Gastroesophageal sphincter (tissue), 4 donors: ENCODE data around the gene RAF1. TPM values are rescaled to one million over a fixed set of nuclear protein-coding genes. Genes with fewer than 3 reads are reported as not detected.
"Not testable (repeated sequence)": the region's sequence is repeated elsewhere in the genome, so short reads cannot be mapped to it uniquely, and the experiment has no call there.

Experiments used
- ATAC-seq: fragments of 150-250 bp; one replicate; pipeline ENCODE4 v1.9.1; 2016; ENCODE audit warnings: mild to moderate bottlenecking, moderate library complexity
- H3K27ac ChIP-seq, 4 donors: fragments of 200-600 bp; sonication (generic) in 3 of 4; 1 replicate in 3 of 4; 2 replicates in 1 of 4; pipeline ENCODE4 v1.5.1; 2016 to 2019
- H3K27me3 ChIP-seq: fragments of 200-600 bp; sonication (generic); one replicate; pipeline ENCODE4 v1.5.1; 2019
- H3K36me3 ChIP-seq, 2 donors: fragments of 200-600 bp; sonication (generic); one replicate each; pipeline ENCODE4 v1.5.1; 2019; ENCODE audit warnings: control low read depth in 1 of 2
- H3K4me1 ChIP-seq, 3 donors: fragments of 200-600 bp; sonication (generic); 1 replicate in 2 of 3; 2 replicates in 1 of 3; pipeline ENCODE4 v1.5.1; 2016 to 2019; ENCODE audit warnings: control low read depth in 2 of 3
- H3K4me3 ChIP-seq, 2 donors: fragments of 200-600 bp; sonication (generic); one replicate each; pipeline ENCODE4 v1.5.1; 2019; ENCODE audit warnings: mild to moderate bottlenecking in 1 of 2, moderate library complexity in 1 of 2
- H3K9me3 ChIP-seq, 3 donors: fragments of 200-600 bp; sonication (generic); one replicate each; pipeline ENCODE4 v1.5.1; 2017 to 2019; ENCODE audit warnings: control low read depth in 2 of 3
- CTCF ChIP-seq, 4 experiments: fragments of 200-600 bp in 2 of 4; fragments of 450-650 bp in 2 of 4; sonication (generic) in 1 of 4; IDR thresholded peaks; one replicate each; pipeline ENCODE4 v1.5.1; 2017 to 2019; ENCODE audit warnings: antibody characterized with exemption in 4 of 4, mild to moderate bottlenecking in 2 of 4, moderate library complexity in 2 of 4
- EP300 ChIP-seq: sonication (generic); formaldehyde crosslinking; IDR thresholded peaks from one replicate; pipeline ENCODE4 v1.6.1; 2017; ENCODE audit warnings: antibody characterized with exemption, mild to moderate bottlenecking
- POLR2A ChIP-seq, 2 donors: fragments of 450-650 bp; IDR thresholded peaks; one replicate each; pipeline ENCODE4 v1.6.1; 2017; ENCODE audit warnings: antibody characterized with exemption in 2 of 2, mild to moderate bottlenecking in 2 of 2, moderate library complexity in 1 of 2
- POLR2AphosphoS5 ChIP-seq: sonication (generic); formaldehyde crosslinking; IDR thresholded peaks from one replicate; pipeline ENCODE4 v1.6.1; 2017; ENCODE audit warnings: antibody characterized with exemption
- WGBS, 2 donors: methylation state at CpG; one replicate each; pipeline ENCODE4 v1.1.5; 2018; ENCODE audit warnings: low coverage in 1 of 2; 5-methylcytosine and 5-hydroxymethylcytosine counted together
- total RNA-seq, 4 donors: library from RNA; depleted of rRNA; stranded (reverse); fragments of >200 nt; gene quantifications; one replicate each; pipeline ENCODE4 v1.1.0, GENCODE V29; 2016

The RAF1 gene
- total RNA-seq, 4 donors from 2014 or later: 115 to 146 (median 130) TPM

DNA sequence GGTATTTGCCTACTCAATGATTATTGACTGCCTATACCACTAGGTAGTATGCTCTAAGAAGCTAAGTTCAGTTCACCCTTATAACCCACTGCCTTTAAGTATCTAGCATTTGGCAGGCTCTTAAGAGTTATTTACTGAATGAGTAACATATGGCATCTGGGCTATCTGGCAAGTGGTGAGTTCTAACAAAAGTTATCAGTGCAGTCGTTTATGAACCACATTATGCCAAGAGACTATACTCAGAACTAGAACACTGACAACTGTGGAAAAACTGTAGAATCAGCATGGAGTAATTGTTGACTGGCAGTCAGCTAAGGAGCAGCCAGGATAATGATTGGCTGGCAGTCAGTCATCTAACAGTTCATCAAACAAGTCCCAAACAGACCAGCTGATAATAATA is 25.8 kb downstream of the RAF1 start:
- no peak overlapping the region for H3K27ac ChIP-seq
- no peaks in the 10 kb centered on the region for H3K27me3 ChIP-seq
- ATAC-seq: no peak

GRCh38 chr3:12633108-12633507 is 30.8 kb downstream of the RAF1 start:
- ATAC-seq: no peak
- Histone ChIP-seq H3K4me1 (peaks cover 0 to 69% (median 6%) of the 10 kb centered on the region in 3 donors), H3K4me3 (no peak overlapping the region), H3K9me3 (no peaks in the 10 kb centered on the region), H3K27ac (no peak overlapping the region), H3K27me3 (no peaks in the 10 kb centered on the region), H3K36me3 (no peaks in the 10 kb centered on the region)
- WGBS, 2 donors: 83 to 100% methylated on average over 2 to 4 of the region's 4 CpGs
- TF ChIP-seq POLR2A (IDR thresholded peaks at IDR 0.05) (no peak), EP300 (no peak), POLR2AphosphoS5 (no peak), CTCF (IDR thresholded peaks at IDR 0.05) (no peak)

More for the DNA sequence above, 25.8 kb downstream of the RAF1 start:
- H3K9me3 ChIP-seq: no peaks in the 10 kb centered on the region
- H3K4me1 ChIP-seq: peaks cover 0 to 49% (median 0%) of the 10 kb centered on the region in 3 donors
- H3K4me3 ChIP-seq: no peak overlapping the region
- WGBS, 2 donors: 10% methylated on average over 1 of the region's 1 CpG; no CpG with 5 or more reads in 1 of the 2 donors
- TF ChIP-seq EP300 (no peak), POLR2A (IDR thresholded peaks at IDR 0.05) (no peak), POLR2AphosphoS5 (no peak), CTCF (IDR thresholded peaks at IDR 0.05) (no peak)
- H3K36me3 ChIP-seq: no peaks in the 10 kb centered on the region

DNA sequence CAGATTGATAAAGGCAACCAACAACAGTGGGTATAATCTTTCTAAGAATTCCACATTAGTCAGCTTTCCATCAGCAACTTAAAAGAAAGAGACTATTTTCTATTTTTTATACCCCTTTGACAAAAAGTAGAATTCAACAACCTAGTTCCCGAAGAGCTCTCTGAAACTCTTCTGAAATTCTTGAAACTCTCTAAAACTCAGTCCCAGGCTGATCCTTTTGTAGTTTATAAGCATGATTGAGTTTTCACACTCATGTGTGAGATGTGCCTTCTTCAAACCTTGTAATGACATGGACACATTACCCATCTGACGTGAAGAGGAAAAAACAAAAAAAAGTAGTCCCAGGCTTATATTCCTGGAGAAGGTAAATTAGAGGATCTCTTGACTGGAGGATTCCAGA is 31.4 kb downstream of the RAF1 start:
- no peak for TF ChIP-seq CTCF (IDR thresholded peaks at IDR 0.05)
- TF ChIP-seq POLR2A (IDR thresholded peaks at IDR 0.05): no peak
- TF ChIP-seq EP300: no peak
- TF ChIP-seq POLR2AphosphoS5: no peak
- Histone ChIP-seq H3K4me3 (no peak overlapping the region), H3K36me3 (no peaks in the 10 kb centered on the region), H3K27ac (no peak overlapping the region), H3K4me1 (peaks cover 0 to 69% (median 6%) of the 10 kb centered on the region in 3 donors), H3K27me3 (no peaks in the 10 kb centered on the region), H3K9me3 (no peaks in the 10 kb centered on the region)
- no peak for ATAC-seq
- WGBS, 2 donors: 79 to 84% methylated on average over 1 to 2 of the region's 2 CpGs

GRCh38 chr3:12630843-12631242 is 33.1 kb downstream of the RAF1 start:
- H3K4me3 ChIP-seq, H3K27me3 ChIP-seq, H3K9me3 ChIP-seq, H3K36me3 ChIP-seq, ATAC-seq, H3K27ac ChIP-seq: not testable (repeated sequence)
- 95 to 100% methylated on average over 5 to 6 of the region's 7 CpGs for WGBS, 2 donors
- H3K4me1 ChIP-seq: peaks cover 0 to 72% (median 6%) of the 10 kb centered on the region in 3 donors

DNA sequence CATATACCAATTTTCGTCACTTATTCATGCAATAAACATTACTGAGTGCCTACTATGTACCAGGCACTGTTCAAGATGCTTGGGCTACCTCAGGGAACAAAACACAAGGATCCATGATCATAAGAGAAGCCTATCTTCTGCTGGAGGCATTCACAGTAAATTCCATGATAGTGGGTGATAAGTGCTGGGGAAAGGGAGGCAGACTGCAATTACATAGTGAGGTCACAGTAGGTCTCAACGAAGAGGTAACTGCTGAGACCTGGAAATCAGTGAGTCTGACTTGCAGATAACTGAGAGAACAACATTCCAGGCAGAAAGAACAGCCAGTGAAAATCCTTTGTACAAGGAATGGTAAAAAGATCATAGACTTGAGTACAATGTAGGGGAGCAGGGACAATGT is 33.6 kb downstream of the RAF1 start:
- no peaks in the 10 kb centered on the region for H3K27me3 ChIP-seq
- no peak for ATAC-seq
- H3K4me1 ChIP-seq: peaks cover 0 to 78% (median 6%) of the 10 kb centered on the region in 3 donors
- H3K27ac ChIP-seq: no peak overlapping the region
- no peak overlapping the region for H3K4me3 ChIP-seq
- H3K36me3 ChIP-seq: no peaks in the 10 kb centered on the region
- H3K9me3 ChIP-seq: no peaks in the 10 kb centered on the region
- TF ChIP-seq CTCF (IDR thresholded peaks at IDR 0.05): no peak
- TF ChIP-seq EP300: no peak
- TF ChIP-seq POLR2AphosphoS5: no peak
- TF ChIP-seq POLR2A (IDR thresholded peaks at IDR 0.05): no peak
- 61 to 83% methylated on average over 2 of the region's 2 CpGs for WGBS, 2 donors
